Measurements from ENCODE around the gene NMT2. TPM values are rescaled to one million over a fixed set of nuclear protein-coding genes. Genes with fewer than 3 reads are reported as not detected.

The NMT2 gene
- polyA plus RNA-seq, 3 donors, result 0.35 to 1.1 (median 0.36) TPM

GRCh38 chr10:15196021-15196834, 27.7 kb upstream of the NMT2 start:
- no peaks in the 10 kb centered on the region for H3K36me3 Mint-ChIP-seq
- H3K4me3 ChIP-seq (replicated peaks in 1 of 3; ENCODE audit: low read depth in 2 of 3, low read length in 3 of 3), result peak overlapping the region in 1 of 3 experiments; percentile 15
- no peak overlapping the region for H3K27ac ChIP-seq (ENCODE audit: low read depth in 1 of 2, low read length in 2 of 2)
- H3K27me3 ChIP-seq (ENCODE audit: control insufficient read depth in 2 of 2, insufficient read depth in 2 of 2, low read length in 2 of 2), result peaks cover 5 to 41% of the 10 kb centered on the region in 2 donors
- peaks cover 7 to 8% of the 10 kb centered on the region in 2 donors for H3K4me1 ChIP-seq (ENCODE audit: control insufficient read depth in 1 of 2, insufficient read depth in 2 of 2, low read length in 2 of 2)
- intact Hi-C loops (cut with micrococcal nuclease), result no loop called here
- H3K27me3 Mint-ChIP-seq (ENCODE audit: low read depth in 3 of 3), result peaks cover 35 to 61% (median 39%) of the 10 kb centered on the region in 3 donors
- no peaks in the 10 kb centered on the region for H3K79me2 ChIP-seq (ENCODE audit: insufficient read depth, low read length)
- peaks cover 9% of the 10 kb centered on the region for H3K4me1 Mint-ChIP-seq
- H3K9ac ChIP-seq (ENCODE audit: insufficient read depth, low read length, poor library complexity, severe bottlenecking), result no peak overlapping the region
- WGBS (ENCODE audit: insufficient coverage), result 63% methylated on average over 11 of the region's 12 CpGs
- no peak overlapping the region for H3K4me2 ChIP-seq (replicated peaks; ENCODE audit: extremely low read depth, low read length, poor library complexity, severe bottlenecking)
- H3K9me3 ChIP-seq (replicated peaks in 1 of 2; ENCODE audit: control insufficient read depth in 1 of 2, insufficient read depth in 1 of 2, low read length in 2 of 2), result peaks cover 33% of the 10 kb centered on the region in 2 donors
- no peak overlapping the region for H2AFZ ChIP-seq (ENCODE audit: insufficient read depth, low read depth, low read length, poor library complexity, severe bottlenecking)
- peak overlapping the region in 1 of 2 donors; percentile 39 for H3K4me3 Mint-ChIP-seq
- no peak for TF ChIP-seq CTCF (IDR thresholded peaks at IDR 0.05)
- H4K20me1 ChIP-seq (ENCODE audit: insufficient read depth, low read length), result no peaks in the 10 kb centered on the region
- peak overlapping the region in 2 of 7 donors; percentile 16 to 76 for H3K27ac Mint-ChIP-seq
- no peaks in the 10 kb centered on the region for H3K36me3 ChIP-seq (replicated peaks in 1 of 2; ENCODE audit: control insufficient read depth in 1 of 2, insufficient read depth in 2 of 2, low read length in 2 of 2)
- DNase-seq, result peak in 1 of 3 donors; percentile 33
- H3K9me3 Mint-ChIP-seq, result peaks cover 16 to 44% (median 39%) of the 10 kb centered on the region in 7 donors

- Mint-ChIP-seq H3K27ac (no peak overlapping the region), H3K36me3 (no peaks in the 10 kb centered on the region), H3K27me3 (ENCODE audit: low read depth in 3 of 3) (peaks cover 31 to 45% (median 32%) of the 10 kb centered on the region in 3 donors), H3K4me1 (peaks cover 5% of the 10 kb centered on the region), H3K9me3 (peaks cover 8 to 24% (median 15%) of the 10 kb centered on the region in 7 donors), H3K4me3 (peak overlapping the region in 1 of 2 donors; percentile 62)
- DNase-seq, result peak; percentile 8 to 46 (median 26)
- peaks cover 0 to 4% of the 10 kb centered on the region in 2 donors for H3K4me1 ChIP-seq (ENCODE audit: control insufficient read depth in 1 of 2, insufficient read depth in 2 of 2, low read length in 2 of 2)
- intact Hi-C loops (cut with micrococcal nuclease), result no loop called here
- no peak overlapping the region for H3K9ac ChIP-seq (ENCODE audit: insufficient read depth, low read length, poor library complexity, severe bottlenecking)
- H4K20me1 ChIP-seq (ENCODE audit: insufficient read depth, low read length), result no peaks in the 10 kb centered on the region
- no peak overlapping the region for H3K27ac ChIP-seq (ENCODE audit: low read depth in 1 of 2, low read length in 2 of 2)
- TF ChIP-seq CTCF (IDR thresholded peaks at IDR 0.05), result no peak
- no peak overlapping the region for H2AFZ ChIP-seq (ENCODE audit: insufficient read depth, low read depth, low read length, poor library complexity, severe bottlenecking)
- no peaks in the 10 kb centered on the region for H3K36me3 ChIP-seq (replicated peaks in 1 of 2; ENCODE audit: control insufficient read depth in 1 of 2, insufficient read depth in 2 of 2, low read length in 2 of 2)
- WGBS (ENCODE audit: insufficient coverage), result 42% methylated on average over 2 of the region's 11 CpGs
- no peak overlapping the region for H3K4me3 ChIP-seq (replicated peaks in 1 of 3; ENCODE audit: low read depth in 2 of 3, low read length in 3 of 3)
- no peaks in the 10 kb centered on the region for H3K79me2 ChIP-seq (ENCODE audit: insufficient read depth, low read length)
- H3K9me3 ChIP-seq (replicated peaks in 1 of 2; ENCODE audit: control insufficient read depth in 1 of 2, insufficient read depth in 1 of 2, low read length in 2 of 2), result peaks cover 12 to 13% of the 10 kb centered on the region in 2 donors
- peaks cover 3 to 10% of the 10 kb centered on the region in 2 donors for H3K27me3 ChIP-seq (ENCODE audit: control insufficient read depth in 2 of 2, insufficient read depth in 2 of 2, low read length in 2 of 2)
- H3K4me2 ChIP-seq (replicated peaks; ENCODE audit: extremely low read depth, low read length, poor library complexity, severe bottlenecking), result no peak overlapping the region
Measured at GRCh38 chr10:15189133-15189885, 20.8 kb upstream of the NMT2 start.
